Gastroesophageal sphincter (tissue), 3 donors: Measurements from ENCODE around the gene NDUFA1.

Experiments
- EP300 ChIP-seq: sonication (generic); formaldehyde crosslinking; IDR thresholded peaks from one replicate; pipeline ENCODE4 v1.6.1; 2017; ENCODE audit warnings: antibody characterized with exemption, mild to moderate bottlenecking
- POLR2A ChIP-seq, 2 donors: fragments of 450-650 bp; IDR thresholded peaks; one replicate each; pipeline ENCODE4 v1.6.1; 2017; ENCODE audit warnings: antibody characterized with exemption in 2 of 2, mild to moderate bottlenecking in 2 of 2, moderate library complexity in 1 of 2
- POLR2AphosphoS5 ChIP-seq: sonication (generic); formaldehyde crosslinking; IDR thresholded peaks from one replicate; pipeline ENCODE4 v1.6.1; 2017; ENCODE audit warnings: antibody characterized with exemption
- TF ChIP-seq, protein P1 (sequence below), 4 experiments: fragments of 200-600 bp in 2 of 4; fragments of 450-650 bp in 2 of 4; sonication (generic) in 1 of 4; IDR thresholded peaks; one replicate each; pipeline ENCODE4 v1.5.1; 2017 to 2019; ENCODE audit warnings: antibody characterized with exemption in 4 of 4, mild to moderate bottlenecking in 2 of 4, moderate library complexity in 2 of 4

DNA sequence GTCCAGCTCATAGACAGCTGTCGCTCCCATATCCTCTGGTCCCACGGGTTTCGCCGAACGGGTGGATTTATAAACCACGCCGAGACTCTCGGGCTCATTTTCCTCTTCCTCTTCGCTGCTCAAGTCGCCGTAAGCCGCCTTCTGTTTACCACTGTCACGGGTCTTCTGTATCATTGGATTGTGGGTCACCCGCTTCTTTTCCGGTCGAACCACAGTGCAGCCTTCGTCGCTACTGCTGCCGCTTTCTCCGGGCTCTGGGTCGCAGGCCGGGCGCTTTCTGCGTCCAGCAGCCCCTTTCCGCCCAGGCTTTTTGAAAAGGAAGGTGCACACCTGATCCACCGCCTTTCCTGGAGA, 410 bp upstream of the NDUFA1 start:
- TF ChIP-seq, protein P1, sequence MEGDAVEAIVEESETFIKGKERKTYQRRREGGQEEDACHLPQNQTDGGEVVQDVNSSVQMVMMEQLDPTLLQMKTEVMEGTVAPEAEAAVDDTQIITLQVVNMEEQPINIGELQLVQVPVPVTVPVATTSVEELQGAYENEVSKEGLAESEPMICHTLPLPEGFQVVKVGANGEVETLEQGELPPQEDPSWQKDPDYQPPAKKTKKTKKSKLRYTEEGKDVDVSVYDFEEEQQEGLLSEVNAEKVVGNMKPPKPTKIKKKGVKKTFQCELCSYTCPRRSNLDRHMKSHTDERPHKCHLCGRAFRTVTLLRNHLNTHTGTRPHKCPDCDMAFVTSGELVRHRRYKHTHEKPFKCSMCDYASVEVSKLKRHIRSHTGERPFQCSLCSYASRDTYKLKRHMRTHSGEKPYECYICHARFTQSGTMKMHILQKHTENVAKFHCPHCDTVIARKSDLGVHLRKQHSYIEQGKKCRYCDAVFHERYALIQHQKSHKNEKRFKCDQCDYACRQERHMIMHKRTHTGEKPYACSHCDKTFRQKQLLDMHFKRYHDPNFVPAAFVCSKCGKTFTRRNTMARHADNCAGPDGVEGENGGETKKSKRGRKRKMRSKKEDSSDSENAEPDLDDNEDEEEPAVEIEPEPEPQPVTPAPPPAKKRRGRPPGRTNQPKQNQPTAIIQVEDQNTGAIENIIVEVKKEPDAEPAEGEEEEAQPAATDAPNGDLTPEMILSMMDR (IDR thresholded peaks at IDR 0.05): no peak
- TF ChIP-seq POLR2A (IDR thresholded peaks at IDR 0.05): no peak
- TF ChIP-seq POLR2AphosphoS5: no peak
- TF ChIP-seq EP300: no peak
